Stimulated activated CD8-positive, alpha-beta memory T cell treated with anti-CD3 and anti-CD28 coated beads, Interleukin-7, amount 100 ng/mL, for 4 hours (primary cell): ENCODE measurements around the gene CSTPP1.
"Not testable (repeated sequence)": the region's sequence is repeated elsewhere in the genome, so short reads cannot be mapped to it uniquely, and the experiment has no call there.

ENCODE experiments used
- DNase-seq, 2 donors: peaks; one replicate each; pipeline ENCODE4 v3.0.0-alpha.2; 2020; ENCODE audit warnings: low read depth in 2 of 2

The CSTPP1 gene

GRCh38 chr11:47207459-47207858 is 270.9 kb downstream of the CSTPP1 start:
- no peak for DNase-seq

- not testable (repeated sequence) for DNase-seq
Measured at GRCh38 chr11:47208008-47208552, 271.5 kb downstream of the CSTPP1 start.

- DNase-seq: no peak
Measured at GRCh38 chr11:47208628-47209027, 272.1 kb downstream of the CSTPP1 start.
